Progenitor cell of endocrine pancreas (in vitro differentiated cells): ENCODE results near the gene AURKA. TPM values are rescaled to one million over a fixed set of nuclear protein-coding genes. Genes with fewer than 3 reads are reported as not detected.
"Not testable (repeated sequence)": the region's sequence is repeated elsewhere in the genome, so short reads cannot be mapped to it uniquely, and the experiment has no call there.

Source experiments
- DNase-seq: peaks from one replicate; pipeline ENCODE4 v3.0.0; 2021; ENCODE audit warnings: low spot score; ENCODE audit not compliant: unreplicated experiment
- H3K27ac Mint-ChIP-seq: 2 replicates; pipeline ENCODE4 v1.8.0; 2021; ENCODE audit warnings: mild to moderate bottlenecking, moderate library complexity, mixed read lengths
- H3K27me3 Mint-ChIP-seq: 2 replicates; pipeline ENCODE4 v1.8.0; 2021; ENCODE audit warnings: mixed read lengths
- H3K36me3 Mint-ChIP-seq: 2 replicates; pipeline ENCODE4 v1.8.0; 2022; ENCODE audit warnings: mixed read lengths; ENCODE audit not compliant: insufficient read depth
- H3K4me1 Mint-ChIP-seq: 2 replicates; pipeline ENCODE4 v1.8.0; 2021; ENCODE audit warnings: low read depth, mixed read lengths
- H3K4me3 Mint-ChIP-seq: 2 replicates; pipeline ENCODE4 v1.8.0; 2021; ENCODE audit warnings: low read depth, mild to moderate bottlenecking, moderate library complexity, mixed read lengths
- H3K9me3 Mint-ChIP-seq: 2 replicates; pipeline ENCODE4 v1.8.0; 2021; ENCODE audit warnings: low read depth, mixed read lengths
- total RNA-seq: library from RNA; stranded (reverse); gene quantifications from 2 replicates; pipeline ENCODE4 v1.2.1, GENCODE V29; 2021
- TF ChIP-seq, protein P1 (sequence below): fragments of 200-600 bp; sonication (generic); IDR thresholded peaks from one replicate; pipeline ENCODE4 v1.5.0; 2021; ENCODE audit warnings: antibody characterized with exemption, mild to moderate bottlenecking; ENCODE audit not compliant: unreplicated experiment

The AURKA gene
- total RNA-seq, 1 donor from 2014 or later: 26.1 TPM

- H3K27me3 Mint-ChIP-seq: no peaks in the 10 kb centered on the region
- H3K4me3 Mint-ChIP-seq: no peak overlapping the region
- H3K27ac Mint-ChIP-seq: no peak overlapping the region
- H3K9me3 Mint-ChIP-seq: no peaks in the 10 kb centered on the region
- H3K4me1 Mint-ChIP-seq: no peaks in the 10 kb centered on the region
- TF ChIP-seq, protein P1, sequence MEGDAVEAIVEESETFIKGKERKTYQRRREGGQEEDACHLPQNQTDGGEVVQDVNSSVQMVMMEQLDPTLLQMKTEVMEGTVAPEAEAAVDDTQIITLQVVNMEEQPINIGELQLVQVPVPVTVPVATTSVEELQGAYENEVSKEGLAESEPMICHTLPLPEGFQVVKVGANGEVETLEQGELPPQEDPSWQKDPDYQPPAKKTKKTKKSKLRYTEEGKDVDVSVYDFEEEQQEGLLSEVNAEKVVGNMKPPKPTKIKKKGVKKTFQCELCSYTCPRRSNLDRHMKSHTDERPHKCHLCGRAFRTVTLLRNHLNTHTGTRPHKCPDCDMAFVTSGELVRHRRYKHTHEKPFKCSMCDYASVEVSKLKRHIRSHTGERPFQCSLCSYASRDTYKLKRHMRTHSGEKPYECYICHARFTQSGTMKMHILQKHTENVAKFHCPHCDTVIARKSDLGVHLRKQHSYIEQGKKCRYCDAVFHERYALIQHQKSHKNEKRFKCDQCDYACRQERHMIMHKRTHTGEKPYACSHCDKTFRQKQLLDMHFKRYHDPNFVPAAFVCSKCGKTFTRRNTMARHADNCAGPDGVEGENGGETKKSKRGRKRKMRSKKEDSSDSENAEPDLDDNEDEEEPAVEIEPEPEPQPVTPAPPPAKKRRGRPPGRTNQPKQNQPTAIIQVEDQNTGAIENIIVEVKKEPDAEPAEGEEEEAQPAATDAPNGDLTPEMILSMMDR: no peak
- no peak for DNase-seq
- H3K36me3 Mint-ChIP-seq: peaks cover 21% of the 10 kb centered on the region
Measured at GRCh38 chr20:56412473-56412790, 20.4 kb upstream of the AURKA start.

- Mint-ChIP-seq H3K36me3 (peaks cover 19% of the 10 kb centered on the region), H3K4me1 (no peaks in the 10 kb centered on the region), H3K27me3 (no peaks in the 10 kb centered on the region), H3K4me3 (no peak within 1 kb of the TSS), H3K27ac (no peak within 1 kb of the TSS), H3K9me3 (no peaks in the 10 kb centered on the region)
- TF ChIP-seq, protein P1: no peak
- DNase-seq: no peak
Measured at GRCh38 chr20:56411759-56412472, 19.9 kb upstream of the AURKA start, which contains the start of gene CASS4. Gene CASS4 (plus strand): TSS chr20:56412260. CDS start chr20:56412459, 199 bp downstream.

- H3K4me3 Mint-ChIP-seq, H3K27ac Mint-ChIP-seq, DNase-seq, H3K27me3 Mint-ChIP-seq, H3K4me1 Mint-ChIP-seq, H3K9me3 Mint-ChIP-seq: not testable (repeated sequence)
- peaks cover 21% of the 10 kb centered on the region for H3K36me3 Mint-ChIP-seq
Measured at GRCh38 chr20:56411287-56411686, 19.3 kb upstream of the AURKA start.

GRCh38 chr20:56409956-56410355, 17.9 kb upstream of the AURKA start:
- TF ChIP-seq, protein P1: no peak
- no peak for DNase-seq
- H3K9me3 Mint-ChIP-seq: no peaks in the 10 kb centered on the region
- H3K4me3 Mint-ChIP-seq: no peak overlapping the region
- peaks cover 25% of the 10 kb centered on the region for H3K36me3 Mint-ChIP-seq
- H3K4me1 Mint-ChIP-seq: no peaks in the 10 kb centered on the region
- no peaks in the 10 kb centered on the region for H3K27me3 Mint-ChIP-seq
- H3K27ac Mint-ChIP-seq: no peak overlapping the region

DNA sequence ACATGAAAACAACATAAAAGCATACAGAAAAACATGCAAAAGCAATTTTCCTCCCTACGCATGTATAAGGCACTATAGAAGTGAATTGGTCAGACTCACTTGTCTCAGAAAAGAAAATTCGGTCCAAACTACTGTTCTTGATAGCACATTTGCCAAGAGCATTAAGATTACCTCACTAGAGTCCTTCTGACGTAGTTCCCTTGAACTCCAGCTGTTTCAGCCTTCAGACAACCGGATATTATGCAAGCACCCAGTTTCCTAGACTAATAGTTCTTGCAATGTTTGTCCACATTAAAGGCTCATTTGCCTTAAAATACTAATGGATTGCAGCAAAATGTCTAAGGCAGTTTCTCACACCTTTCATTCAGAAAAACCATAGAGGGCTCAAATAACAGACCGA, 17.5 kb upstream of the AURKA start:
- peaks cover 25% of the 10 kb centered on the region for H3K36me3 Mint-ChIP-seq
- TF ChIP-seq, protein P1: no peak
- H3K4me3 Mint-ChIP-seq: no peak overlapping the region
- DNase-seq: no peak
- H3K27ac Mint-ChIP-seq: no peak overlapping the region
- no peaks in the 10 kb centered on the region for H3K9me3 Mint-ChIP-seq
- H3K4me1 Mint-ChIP-seq: no peaks in the 10 kb centered on the region
- no peaks in the 10 kb centered on the region for H3K27me3 Mint-ChIP-seq

GRCh38 chr20:56406910-56407309, 14.9 kb upstream of the AURKA start:
- no peak overlapping the region for H3K4me3 Mint-ChIP-seq
- H3K36me3 Mint-ChIP-seq: peaks cover 25% of the 10 kb centered on the region
- TF ChIP-seq, protein P1: no peak
- H3K9me3 Mint-ChIP-seq: no peaks in the 10 kb centered on the region
- no peaks in the 10 kb centered on the region for H3K27me3 Mint-ChIP-seq
- no peak overlapping the region for H3K27ac Mint-ChIP-seq
- H3K4me1 Mint-ChIP-seq: no peaks in the 10 kb centered on the region
- DNase-seq: no peak

DNA sequence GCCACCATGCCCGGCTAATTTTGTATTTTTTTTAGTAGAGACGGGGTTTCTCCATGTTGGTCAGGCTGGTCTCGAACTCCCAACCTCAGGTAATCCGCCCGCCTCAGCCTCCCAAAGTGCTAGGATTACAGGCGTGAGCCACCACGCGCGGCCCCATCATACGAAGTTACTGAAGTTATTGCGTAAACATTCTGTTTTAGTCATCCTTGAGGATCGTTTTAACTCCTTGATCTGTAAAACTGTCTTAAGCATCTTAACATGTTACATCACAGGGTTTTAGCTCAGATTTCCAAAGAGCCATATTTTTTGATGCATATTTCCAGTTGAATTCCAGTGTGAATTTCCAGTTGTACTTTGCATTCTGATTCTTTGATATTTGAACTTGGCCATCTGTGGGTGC, 13.3 kb upstream of the AURKA start:
- H3K9me3 Mint-ChIP-seq, H3K4me1 Mint-ChIP-seq, H3K4me3 Mint-ChIP-seq, H3K27ac Mint-ChIP-seq, DNase-seq, H3K27me3 Mint-ChIP-seq: not testable (repeated sequence)
- peaks cover 30% of the 10 kb centered on the region for H3K36me3 Mint-ChIP-seq
